HG02870 (cell line): ENCODE measurements around the gene CENPE.

Experiments
- ATAC-seq: cut with Tn5 transposase; IDR thresholded peaks from one replicate; pipeline ENCODE4 v1.9.1; 2021; ENCODE audit warnings: mild to moderate bottlenecking, moderate library complexity; ENCODE audit not compliant: unreplicated experiment

The CENPE gene

DNA sequence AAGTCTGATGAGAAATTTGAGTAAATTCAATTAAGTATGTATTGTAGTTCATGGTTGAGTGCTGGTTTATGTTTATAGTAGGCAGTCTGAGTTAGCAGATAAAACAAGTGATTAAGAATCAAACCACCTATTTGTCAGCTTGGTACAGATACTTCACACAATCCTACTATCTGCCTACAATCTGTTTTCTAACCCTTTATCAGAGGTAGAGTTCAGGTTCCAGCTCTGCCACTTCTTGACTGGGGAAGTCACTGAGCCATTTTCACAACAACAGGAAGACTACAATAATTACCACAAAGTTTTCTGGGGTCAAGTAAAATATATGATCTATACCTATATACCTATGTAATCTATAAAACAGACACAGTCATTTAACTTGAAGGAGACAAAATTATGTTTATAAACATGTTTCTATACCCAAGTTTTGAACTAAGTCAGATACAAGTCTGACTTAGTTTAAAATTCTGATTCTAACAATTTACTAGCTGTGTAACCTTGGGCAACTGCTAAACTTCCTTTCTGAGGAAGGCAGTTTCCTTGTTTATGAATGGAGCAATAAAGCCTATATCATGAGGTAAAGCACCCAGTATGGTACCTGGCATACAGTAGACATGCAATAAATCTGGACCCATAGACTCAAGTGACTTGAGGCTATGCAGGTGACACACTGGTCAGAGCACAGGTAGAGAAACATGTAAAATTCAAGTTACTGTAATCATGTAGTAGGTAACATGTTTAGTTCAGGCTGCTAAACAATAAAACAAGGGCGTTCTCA, 61.3 kb downstream of the CENPE start:
- ATAC-seq, result no peak

DNA sequence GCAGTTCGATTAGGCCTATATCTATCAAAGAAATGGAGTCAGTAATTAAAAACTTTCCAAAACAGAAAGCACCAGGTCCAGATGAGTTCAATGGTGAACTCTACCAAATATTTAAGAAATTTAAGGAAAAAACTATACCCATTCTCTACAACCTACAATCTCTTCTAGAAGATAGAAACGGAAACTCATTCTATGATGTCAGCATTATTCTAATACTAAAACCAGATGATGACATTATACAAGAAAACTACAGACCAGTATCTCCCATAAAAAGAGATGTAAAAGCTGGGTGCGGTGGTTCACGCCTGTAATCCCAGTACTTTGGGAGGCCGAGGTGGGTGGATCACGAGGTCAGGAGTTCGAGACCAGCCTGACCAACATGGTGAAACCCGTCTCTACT, 69.0 kb downstream of the CENPE start:
- ATAC-seq, result no peak

GRCh38 chr4:103126126-103126525, 72.0 kb downstream of the CENPE start:
- no peak for ATAC-seq

DNA sequence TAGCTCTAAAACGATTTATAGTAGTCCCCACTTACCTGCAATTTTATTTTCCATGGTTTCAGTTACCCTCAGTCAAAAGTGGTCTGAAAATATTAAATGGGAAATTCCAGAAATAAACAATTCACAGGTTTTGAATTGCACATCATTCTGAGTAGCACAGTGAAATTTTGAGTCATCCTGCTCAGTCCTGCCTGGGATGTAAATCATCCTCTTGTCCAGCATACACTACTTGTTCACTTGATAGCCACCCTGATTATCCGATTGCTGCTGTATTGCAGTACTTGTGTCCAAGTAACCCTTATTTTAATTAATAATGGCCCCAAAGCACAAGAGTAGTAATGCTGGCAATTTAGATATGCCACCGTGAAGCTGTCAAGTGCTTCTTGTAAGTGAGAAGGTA, 75.0 kb downstream of the CENPE start:
- no peak for ATAC-seq

DNA sequence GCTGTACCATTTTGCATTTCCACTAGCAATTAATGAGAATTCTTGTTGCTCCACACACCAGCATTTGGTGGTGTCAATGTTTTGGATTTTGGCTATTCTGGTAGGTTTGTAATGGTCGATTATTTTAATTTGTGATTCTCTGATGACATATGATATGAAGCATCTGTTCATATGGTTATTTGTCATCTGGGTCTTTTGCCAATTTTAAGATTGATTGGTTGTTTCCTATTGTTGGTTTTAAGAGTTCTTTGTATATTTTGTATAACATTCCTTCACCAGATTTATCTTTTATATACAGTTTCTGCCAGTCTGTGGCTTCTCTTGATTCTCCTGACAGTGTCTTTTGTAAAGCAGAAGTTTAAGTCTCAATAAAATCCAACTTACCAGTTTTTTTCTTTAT, 80.0 kb downstream of the CENPE start:
- ATAC-seq, result no peak

GRCh38 chr4:103111598-103111997, 86.5 kb downstream of the CENPE start:
- no peak for ATAC-seq

- no peak for ATAC-seq
These were observed 89.6 kb downstream of the CENPE start for GRCh38 chr4:103108542-103108941.

DNA sequence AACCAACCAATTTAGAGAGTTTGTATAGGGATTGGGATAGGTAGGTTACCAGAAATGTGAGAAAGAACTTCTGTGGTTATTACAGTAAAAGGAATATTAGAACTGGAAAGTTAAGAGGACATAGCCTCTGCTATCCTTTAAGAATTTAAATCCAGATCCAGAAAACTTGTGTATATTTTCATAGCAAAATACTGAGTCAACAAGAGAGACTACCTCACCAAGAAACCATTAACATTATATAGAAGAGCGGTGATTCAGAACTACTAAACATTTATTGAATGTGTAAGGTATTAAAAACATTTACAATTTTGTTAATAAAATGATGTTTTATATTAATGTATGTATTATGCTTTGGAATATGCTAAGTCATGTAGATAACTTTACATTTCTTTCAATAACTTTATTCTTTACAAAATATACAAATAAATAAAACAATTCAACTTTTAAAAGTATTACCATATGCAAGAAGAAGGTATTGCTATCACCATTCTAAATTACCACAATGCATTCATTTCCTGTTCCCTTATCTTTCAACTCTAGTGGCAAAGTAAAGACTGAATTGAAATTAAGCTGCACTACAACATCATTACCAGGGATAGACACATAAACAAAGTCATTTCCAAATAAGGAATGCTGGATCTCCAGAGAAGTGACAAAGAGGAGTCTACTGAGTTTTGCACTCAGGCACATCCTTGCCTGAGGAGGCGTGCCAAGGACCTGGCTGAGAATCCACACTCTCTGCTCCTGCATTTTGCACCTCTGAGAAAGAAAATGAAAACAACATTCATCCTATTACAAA, 92.4 kb downstream of the CENPE start:
- no peak for ATAC-seq

GRCh38 chr4:103104886-103105285, 93.3 kb downstream of the CENPE start:
- no peak for ATAC-seq

GRCh38 chr4:103100691-103101090, 97.5 kb downstream of the CENPE start:
- ATAC-seq, result no peak

DNA sequence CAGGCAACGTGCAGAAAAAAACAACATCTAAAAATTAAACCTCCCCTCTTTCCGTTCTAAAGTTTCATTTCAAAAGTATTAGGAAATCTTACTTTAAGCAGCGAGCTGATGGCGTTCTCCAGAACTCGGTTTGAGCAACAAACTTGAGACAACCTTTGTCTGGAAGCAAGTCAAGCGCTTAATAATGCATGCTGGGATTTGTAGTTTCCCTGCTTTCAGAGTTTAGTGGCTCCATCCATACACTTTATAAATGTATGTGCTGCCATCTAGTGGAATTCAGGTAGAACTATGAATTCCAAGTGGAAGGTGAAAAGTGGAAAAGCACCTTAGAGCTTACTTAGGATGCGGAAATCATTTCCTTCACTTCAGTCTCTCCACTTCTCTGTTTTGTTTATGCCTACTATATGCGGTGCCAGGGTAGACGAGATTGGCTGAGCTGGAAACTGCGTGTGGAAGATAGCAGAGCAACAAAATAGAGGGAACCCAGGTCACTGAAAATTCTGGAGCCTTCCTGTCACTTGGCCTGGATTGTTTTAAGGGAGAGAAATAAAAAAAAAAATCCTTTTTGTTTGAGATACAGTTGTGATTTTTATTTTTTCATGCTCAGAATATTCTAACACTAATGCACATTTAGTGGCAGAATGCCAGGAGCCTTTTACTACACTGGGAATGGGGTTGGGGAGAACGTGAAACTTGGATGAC, 98.3 kb downstream of the CENPE start, which contains the start of gene BDH2:
TSS of gene BDH2 (minus strand) at position 144 of the 702 bp plus-strand sequence. CDS start 3,580 bp downstream, outside the sequence.
- ATAC-seq, result peak; percentile 97

DNA sequence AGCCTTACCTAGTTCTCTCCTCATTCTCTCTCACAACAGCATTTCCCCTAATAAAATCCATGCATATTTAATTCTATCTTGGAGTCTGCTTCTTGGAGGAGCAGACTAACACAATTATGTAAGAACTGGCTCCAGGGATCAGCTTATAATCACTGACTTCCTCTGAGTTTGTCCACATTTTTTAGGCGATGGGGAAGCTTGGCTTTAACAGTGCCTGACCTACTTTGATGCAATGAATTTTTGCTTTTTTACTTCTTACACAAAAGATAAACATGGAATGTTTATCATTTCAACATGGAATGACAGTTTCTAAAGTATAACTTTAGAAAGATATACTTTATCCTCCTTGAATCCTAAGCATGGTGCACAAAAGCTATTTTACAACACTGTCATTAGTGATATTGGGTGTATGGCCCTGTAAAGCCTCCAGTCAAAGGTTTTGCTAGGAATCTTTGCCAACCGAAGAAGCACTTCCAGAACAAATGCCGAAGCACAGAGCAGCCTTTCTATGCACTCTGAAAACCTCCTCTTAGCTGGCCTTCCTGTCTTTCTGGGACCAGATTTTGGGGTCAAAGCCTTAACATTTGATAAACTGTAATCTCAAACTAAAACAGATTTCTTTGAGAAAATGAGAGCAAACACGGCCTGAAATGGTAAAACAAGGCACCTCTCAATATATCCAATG, 99.2 kb downstream of the CENPE start:
- no peak for ATAC-seq

DNA sequence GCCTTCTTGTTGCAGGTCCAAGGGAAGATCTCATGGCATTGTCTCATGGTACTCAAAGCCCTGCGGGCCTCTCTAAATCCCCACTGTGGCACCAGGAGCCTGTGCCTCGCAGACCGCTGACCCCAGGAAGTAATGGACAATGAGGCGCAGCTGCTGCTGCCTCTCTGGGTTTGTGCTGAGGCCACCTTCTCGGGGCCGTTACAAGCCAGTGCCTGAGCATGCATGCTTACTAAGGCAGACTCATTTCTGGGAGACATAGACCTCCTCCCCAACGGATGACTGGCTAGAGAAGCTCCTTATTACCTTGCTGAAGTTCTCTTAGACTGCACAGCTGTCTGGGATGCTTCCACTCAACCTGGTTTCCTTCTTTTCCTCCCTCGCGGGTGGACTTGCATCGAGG, 99.8 kb downstream of the CENPE start:
- no peak for ATAC-seq

DNA sequence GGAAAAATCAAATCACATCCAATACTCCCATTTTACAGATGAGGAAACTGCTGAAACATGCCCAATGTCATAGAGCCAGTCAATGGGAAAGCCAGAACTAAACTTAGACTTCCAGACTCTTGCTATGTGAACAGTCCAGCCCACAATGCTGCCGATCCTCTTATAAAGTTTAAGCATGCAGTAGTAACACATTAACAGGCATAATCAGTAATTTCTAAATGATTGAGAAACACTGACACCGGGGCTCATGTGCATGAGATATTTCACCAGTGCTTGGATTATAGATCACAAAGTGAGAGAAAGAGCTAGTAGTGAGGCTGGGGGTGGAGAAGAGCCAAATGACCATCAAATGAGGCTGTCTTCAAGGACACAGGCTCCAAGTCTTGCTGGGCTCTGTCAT, 101.0 kb downstream of the CENPE start:
- no peak for ATAC-seq

- ATAC-seq, result no peak
These were observed 103.1 kb downstream of the CENPE start for GRCh38 chr4:103095080-103095479.

DNA sequence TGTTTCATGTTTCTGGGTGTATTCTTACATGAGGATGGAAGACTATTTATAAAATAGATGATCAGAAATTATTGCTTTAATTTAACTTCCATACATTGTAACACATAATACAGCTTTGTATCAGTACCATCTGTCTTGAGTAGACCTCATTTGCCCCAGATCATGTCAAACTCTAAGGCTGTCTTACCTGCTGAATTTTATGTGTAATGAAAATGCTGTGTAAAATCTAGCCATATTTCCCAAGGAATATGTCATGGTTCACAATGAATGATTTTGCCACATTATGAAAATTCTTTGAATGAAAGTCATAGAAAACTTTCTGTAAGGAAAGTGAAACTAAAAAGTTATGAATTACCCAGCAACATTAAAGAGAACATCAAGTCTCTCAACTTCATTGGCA, 105.9 kb downstream of the CENPE start:
- no peak for ATAC-seq

DNA sequence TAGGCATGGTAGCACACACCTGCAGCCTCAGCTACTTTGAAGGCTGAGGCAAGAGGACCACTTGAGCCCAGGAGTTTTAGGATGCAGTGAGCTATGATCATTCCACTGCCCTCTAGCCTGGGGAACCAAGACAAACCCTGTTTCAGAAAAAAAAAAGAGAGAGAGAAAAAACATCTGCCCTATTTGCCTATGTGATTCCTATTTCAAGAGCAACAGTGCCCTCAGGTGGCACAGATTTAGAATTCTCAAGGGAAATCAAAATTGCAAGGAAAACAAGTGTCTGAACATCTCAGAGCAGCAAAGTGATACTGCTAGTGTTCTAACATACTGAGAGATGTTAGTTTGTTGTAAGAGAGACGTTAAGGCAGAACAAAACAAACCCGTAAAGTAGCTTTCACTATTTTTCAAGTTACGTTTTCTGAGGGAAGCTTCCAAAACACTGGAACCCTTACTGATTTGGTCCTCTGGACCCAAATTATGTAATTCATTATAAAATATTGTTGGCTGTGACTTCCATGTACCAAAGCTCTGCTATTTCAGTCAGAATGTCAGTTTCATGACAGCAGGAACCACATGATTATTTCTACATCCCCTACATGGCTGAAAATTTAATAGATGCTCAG, 106.4 kb downstream of the CENPE start:
- peak; percentile 73 for ATAC-seq

GRCh38 chr4:103089481-103089880, 108.7 kb downstream of the CENPE start:
- ATAC-seq, result no peak

- no peak for ATAC-seq
These were observed 111.6 kb downstream of the CENPE start for GRCh38 chr4:103086551-103086950.

DNA sequence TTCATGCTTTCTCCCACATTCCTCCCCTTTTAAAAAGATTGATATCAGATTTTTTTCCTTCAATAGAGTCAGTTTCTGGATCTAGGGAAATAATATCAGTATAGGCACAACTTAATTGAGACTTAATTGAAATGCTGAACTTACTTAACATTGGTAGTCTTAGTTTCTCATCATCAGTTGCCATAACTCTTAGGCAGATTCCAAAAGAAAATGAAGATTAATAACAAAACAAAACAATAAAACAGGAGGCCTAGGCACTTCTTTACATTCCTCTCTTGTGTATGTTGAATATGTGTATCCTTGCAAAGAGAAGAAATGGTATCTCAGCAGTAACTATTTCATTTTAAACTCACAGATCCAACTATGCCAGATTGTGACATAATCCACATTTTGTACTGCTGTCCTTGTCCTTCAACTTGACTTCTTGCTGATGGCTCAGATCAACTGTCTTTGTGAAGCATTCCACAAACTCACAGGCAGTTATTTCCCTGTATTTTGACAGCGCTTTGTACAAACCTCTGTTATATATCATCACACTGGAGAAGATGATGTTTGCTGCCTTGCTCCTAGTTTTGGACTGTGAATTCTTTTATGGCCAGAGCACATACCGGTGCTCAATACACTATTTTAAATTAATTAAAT, 112.5 kb downstream of the CENPE start:
- no peak for ATAC-seq
